NCI-H128 (cell line): ENCODE data around the gene CCDC154.

ENCODE experiments used
- DNase-seq: peaks from one replicate; lab custom pipeline; 2025; ENCODE audit not compliant: unreplicated experiment; lab: John Stamatoyannopoulos, UW

The CCDC154 gene

GRCh38 chr16:1438229-1439057 is 5.9 kb downstream of the CCDC154 start:
- DNase-seq: no peak

DNA sequence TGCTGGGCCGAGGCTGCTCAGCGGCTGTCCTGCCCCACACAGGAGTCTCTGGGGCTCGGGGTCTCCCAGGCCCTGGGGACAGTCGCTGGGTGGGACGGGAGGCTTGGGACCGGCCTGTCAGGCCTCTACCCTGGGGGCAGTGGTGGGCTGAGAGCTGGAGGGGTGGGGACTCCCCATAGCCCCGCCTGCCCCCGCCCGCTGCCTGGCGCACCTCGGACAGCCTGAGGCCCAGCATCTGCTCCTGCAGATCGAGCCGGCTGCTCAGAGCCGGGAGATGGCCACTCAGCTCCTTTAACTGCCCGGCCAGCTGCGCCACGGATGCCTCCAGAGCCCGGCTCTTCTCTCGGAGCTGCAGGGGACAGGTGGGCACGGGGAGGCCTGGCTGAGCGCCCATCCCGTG is 6.8 kb downstream of the CCDC154 start:
- no peak for DNase-seq

DNA sequence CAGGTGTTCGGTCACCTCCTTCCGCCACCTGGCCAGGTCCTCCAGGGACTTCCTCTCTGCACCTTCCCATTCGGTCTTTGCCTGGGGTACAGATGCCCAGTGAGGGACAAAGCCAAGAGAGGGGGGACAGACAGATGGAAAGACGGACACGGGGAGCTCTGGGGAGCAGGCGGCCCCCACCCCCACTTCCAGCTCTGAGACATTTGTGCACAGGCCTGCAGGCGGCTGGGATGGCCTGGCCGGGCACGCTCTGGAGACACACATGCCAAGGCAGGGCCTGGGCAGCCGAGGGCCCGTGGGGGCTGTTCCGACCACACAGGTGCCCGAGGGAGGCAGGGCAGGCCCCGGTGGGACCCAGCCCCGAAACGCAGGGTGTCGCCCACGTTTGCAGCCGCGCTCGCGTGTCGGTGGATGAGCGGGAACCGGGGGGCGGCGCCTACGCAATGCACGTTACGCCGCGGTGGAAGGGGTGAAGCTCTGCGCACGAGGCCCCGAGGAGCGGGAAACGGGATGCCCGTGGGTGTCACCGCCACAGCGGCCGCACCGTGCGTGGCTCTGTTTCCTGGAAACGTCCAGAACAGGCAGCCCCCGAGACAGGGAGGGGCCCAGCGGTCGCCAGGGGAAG is 7.5 kb downstream of the CCDC154 start:
- no peak for DNase-seq

- no peak for DNase-seq
These were observed 8.2 kb downstream of the CCDC154 start for GRCh38 chr16:1435921-1436697.

DNA sequence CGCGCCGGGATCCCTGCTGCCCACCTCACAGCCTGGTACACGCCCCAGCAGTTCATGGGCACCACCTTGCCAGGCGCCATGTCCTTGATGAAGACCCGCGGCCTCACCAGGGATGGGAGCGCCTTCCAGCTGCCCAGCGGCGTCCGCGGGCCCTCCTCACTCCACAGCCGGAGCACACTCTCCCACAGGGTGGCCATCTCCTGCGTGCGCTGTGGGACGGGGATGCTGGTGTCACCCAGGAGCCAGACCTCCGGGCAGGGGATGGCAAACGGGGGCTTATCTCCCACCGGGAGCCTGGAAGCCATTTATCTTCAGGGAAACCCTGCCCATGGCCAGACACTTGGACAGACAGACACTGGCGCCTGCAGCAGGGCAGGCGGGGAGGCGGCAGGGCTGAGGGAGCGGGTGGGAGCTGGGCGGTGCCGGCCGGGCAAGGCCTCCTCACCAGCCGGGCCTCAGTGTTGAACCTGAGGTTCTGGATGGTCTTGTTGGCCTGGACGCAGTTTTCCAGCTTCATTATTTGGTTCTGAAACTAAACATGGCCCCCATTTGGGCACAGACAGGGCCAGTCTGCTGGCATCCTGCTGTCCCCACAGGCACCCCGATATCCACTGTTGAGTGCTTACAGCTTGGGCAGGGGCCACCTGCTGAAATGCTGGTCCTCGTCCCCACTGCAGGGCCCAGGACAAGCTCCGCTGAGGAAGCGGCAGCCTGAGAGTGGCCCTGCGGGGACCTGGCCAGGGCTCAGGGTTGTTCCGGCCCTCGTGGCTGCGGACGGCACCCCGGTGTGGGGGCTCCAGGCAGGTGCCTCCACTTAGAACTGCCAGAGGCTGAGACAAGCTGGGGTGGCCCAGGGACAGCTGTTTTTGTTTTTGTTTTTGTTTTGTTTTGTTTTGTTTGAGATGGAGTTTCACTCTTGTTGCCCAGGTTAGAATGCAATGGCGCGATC is 9.4 kb downstream of the CCDC154 start:
- no peak for DNase-seq

DNA sequence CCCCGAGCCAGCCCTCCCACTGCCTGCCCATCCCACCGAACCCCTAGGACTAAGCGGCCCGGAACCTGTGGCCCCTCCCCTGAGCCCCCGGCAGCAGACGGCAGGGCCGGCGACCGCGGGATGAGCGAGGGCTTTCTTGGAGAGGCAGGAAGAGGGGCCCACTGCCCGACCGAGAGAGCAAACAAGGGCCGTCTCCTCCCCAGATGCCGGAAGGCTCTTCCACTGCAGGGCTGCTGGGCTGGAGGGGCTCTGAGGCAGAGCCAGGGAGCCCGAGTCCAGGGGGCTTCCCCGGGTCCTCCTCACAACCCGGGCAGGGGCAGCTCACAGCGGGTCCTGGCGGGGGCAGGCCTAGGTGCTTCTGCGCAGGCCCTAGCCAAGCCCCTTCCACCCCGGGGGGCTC is 10.6 kb downstream of the CCDC154 start:
- DNase-seq: no peak

GRCh38 chr16:1433263-1433560 is 11.1 kb downstream of the CCDC154 start:
- DNase-seq: no peak

DNA sequence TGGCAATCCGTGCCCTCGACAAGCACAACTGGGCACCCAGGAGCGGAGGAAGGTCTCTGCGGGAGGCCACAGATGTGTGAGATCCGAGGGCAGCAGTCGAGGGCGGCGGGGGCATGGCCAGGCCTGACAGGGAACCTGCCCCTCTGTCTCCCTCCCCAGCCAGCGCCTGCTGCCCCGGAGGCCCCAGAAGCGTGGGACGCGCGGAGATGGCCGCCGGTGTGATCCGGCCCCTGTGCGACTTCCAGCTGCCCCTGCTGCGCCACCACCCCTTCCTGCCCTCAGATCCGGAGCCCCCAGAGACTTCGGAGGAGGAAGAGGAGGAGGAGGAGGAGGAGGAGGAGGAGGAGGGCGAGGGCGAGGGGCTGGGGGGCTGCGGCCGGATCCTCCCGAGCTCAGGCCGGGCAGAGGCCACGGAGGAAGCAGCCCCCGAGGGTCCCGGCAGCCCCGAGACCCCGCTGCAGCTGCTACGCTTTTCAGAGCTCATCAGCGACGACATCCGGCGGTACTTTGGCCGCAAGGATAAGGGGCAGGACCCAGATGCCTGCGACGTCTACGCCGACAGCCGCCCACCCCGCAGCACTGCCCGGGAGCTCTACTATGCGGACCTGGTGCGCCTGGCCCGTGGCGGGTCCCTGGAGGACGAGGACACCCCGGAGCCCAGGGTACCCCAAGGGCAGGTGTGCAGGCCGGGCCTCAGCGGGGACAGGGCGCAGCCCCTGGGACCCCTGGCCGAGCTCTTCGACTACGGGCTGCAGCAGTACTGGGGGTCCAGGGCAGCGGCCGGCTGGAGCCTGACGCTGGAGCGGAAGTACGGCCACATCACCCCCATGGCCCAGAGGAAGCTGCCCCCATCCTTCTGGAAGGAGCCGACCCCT is 11.7 kb downstream of the CCDC154 start:
- DNase-seq: no peak

DNA sequence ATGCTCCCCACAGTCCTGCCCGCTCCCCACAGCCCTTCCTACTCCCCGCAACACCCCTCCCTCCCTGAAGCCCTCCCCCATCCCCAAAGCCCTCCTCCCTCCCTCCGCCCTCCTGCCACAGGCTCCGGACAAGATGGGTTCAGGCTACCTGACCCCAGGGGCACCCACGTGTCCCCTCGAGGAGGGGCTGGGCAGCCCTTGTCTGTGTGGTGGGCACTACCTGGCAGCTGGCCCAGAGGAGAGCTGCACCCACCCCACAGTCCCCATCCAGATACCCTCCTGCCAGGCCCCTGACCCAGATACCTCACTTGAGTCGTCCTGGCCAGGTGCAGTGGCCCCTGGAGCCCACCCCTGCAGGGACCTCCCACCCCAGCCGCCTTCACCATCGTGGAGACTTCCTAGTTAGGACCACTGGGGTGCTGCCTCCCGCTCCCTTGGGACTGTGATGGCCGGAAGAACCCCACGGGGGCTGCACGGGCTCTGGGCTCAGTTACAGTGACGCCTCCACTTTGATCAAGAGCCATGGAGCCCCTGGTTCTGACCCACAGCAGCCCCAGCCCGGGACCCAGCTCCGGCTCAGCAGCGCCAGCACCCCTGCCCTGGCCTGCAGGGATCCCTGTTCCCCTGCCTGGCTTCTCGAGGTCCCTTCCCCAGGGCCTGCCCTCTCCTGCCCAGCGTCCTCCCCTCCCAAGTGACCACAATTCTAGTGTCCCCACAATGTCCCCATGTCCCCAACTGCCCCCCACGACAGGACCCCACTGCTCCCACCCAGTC is 12.7 kb downstream of the CCDC154 start:
- DNase-seq: no peak

DNA sequence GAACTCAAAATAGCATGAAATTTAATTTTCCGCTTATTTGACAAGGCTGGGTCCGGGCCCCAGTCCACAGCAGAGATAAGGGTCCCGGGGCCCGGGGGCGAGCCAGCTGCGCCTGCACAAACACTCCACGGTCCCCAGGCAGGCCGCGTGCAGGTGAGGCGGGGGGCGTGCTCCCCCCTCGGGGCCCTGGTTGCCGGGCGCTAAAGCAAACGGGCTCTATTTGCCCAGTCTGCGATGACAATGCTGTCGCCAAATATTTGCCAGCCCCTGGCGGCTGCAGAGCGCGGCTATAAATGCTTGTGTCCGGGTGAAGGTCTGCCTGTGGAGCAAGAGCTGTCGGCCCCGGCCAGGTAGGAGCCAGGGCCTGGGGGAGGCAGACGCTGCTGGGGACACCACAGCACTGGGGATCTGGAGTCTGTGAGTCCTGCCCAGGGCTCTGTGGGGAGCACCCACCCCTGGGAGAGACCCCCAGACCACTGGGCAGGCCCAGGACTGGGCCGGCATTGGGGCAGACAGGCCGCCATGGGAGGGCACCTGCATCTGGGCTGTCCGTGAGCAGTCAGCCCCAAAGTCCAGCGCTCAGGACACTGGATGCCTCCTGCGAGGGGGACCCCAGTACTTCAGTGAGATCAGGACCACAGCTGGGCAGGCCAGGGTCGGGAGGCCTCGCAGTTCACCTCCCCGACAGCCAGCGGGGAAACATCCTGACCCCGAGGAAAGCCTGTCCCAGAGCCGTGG is 13.4 kb downstream of the CCDC154 start, which contains the start of gene PERCC1:
TSS of gene PERCC1 (plus strand) at position 320 of the 738 bp plus-strand sequence. CDS start 1,516 bp downstream, outside the sequence.
- no peak for DNase-seq

- no peak for DNase-seq
These were observed 14.1 kb downstream of the CCDC154 start for GRCh38 chr16:1430214-1430758.

GRCh38 chr16:1429631-1430030 is 14.7 kb downstream of the CCDC154 start:
- DNase-seq: no peak

DNA sequence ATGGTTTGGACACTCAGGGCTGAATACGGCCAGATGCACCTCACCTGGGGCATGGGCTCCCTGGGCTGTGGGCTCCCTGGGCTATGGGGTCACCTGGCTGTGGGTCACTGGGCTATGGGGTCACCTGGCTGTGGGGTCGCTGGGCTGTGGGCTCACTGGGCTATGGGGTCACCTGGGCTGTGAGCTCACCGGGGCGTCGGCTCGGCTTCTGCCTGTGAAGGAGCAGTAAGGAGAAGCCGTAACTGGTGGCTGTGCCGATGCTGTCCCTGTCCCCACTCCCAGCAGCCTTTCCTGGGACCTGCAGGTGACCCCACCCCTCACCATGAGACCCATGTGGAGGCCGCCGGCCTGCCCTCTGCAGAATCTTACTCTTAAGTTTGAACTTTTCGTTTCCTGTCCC is 15.3 kb downstream of the CCDC154 start:
- DNase-seq: no peak

- no peak for DNase-seq
These were observed 15.8 kb downstream of the CCDC154 start for GRCh38 chr16:1428511-1428910.

DNA sequence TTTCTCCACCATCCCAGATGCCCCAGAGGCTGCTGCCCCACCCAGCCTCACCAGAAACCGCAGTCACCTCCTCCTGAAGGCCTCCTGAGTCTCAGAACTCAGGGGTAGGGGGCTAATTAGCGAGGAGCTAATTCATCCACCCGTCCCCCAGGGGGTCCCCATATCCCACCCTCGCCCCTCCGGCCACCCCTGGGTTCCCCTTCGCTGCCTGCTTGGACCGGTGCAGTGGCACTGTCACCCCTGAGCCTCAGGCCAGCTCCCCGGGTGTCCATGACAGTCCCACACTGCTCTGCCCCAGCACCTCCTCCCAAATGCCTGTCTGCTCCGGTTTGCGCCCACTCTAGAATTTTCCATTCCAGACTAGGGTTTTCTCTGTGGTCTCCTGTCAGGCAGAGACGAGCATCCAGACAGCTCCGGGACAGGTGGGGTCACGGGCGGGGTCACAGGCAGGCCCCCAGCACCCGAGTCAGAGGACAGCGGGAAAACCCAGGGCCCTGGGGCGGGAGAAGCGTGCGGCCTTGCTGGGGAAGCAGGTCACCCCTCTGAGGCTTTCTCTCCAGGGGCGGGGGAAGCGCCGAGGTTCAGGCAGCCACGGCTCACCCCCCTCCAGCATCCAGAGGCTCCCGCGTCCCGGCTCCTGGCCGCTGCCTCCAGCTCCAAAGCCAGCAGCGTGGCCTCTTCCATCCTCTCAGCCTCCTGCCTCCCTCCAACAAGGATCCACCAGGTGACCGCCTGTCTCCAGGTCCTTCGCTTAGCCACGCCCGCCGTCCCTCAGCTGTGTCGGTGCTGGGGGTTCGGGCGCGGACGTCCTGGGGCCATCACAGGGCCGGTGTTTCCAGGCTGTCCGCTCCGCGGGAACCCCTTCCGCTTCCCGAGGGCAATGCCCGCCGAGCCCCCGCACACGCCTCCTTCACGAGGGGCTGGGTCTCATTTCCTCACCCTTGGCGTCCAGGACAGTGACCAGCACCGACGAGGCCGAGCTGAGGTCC is 16.6 kb downstream of the CCDC154 start:
- DNase-seq: no peak

DNA sequence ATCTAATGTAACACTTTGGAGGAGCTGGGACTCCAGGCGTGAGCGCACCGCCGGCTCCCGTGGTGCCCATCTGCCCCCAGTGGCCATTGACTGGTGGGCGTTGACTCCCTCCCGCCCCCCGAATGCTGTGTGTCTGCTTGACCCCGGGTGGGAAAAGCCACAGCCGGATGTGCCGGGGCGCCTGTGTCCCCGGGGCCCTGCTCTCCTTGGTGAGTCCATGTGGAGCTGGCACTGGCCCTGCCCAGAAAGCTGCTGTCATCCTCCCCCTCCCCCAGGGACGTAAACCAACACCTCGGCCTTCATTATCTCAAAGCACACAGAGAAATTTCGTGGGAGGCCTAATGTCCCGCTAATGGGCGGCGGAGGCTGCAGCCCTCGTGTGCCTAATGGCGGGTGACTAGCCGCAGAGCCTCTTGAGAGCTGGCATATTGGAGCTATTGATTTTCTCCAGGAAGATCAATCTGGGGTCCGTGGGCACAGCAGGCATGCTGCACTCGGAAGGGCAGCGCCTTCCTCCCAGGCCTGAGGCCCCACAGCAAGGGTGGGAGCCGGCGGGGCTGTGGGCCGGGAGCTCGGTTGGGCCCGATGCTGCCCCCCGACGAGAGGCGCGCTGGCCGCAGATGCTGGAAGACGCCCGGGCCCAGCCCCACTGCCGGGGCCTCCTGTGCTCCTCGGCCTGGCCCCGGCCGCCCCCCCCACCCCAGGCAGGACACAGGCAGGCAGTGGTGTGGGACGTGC is 17.5 kb downstream of the CCDC154 start:
- DNase-seq: no peak
